Muscle of arm (tissue), 12 donors: Measurements from ENCODE around the gene SNX6. TPM values are rescaled to one million over a fixed set of nuclear protein-coding genes. Genes with fewer than 3 reads are reported as not detected.
"Not testable (repeated sequence)": the region's sequence is repeated elsewhere in the genome, so short reads cannot be mapped to it uniquely, and the experiment has no call there.

ENCODE experiments used
- DNase-seq: peaks from one replicate; pipeline ENCODE4 v3.0.0-alpha.2; 2013
- polyA plus RNA-seq, 12 donors: library from polyadenylated mRNA; unstranded; fragments of 120-200 nt; gene quantifications; one replicate each; pipeline ENCODE4 v1.2.1, GENCODE V29; 2013; ENCODE audit not compliant: insufficient read length in 12 of 12

Gene SNX6
- polyA plus RNA-seq, 12 donors: 67.1 to 99.1 (median 79.9) TPM; not detected in 1

DNA sequence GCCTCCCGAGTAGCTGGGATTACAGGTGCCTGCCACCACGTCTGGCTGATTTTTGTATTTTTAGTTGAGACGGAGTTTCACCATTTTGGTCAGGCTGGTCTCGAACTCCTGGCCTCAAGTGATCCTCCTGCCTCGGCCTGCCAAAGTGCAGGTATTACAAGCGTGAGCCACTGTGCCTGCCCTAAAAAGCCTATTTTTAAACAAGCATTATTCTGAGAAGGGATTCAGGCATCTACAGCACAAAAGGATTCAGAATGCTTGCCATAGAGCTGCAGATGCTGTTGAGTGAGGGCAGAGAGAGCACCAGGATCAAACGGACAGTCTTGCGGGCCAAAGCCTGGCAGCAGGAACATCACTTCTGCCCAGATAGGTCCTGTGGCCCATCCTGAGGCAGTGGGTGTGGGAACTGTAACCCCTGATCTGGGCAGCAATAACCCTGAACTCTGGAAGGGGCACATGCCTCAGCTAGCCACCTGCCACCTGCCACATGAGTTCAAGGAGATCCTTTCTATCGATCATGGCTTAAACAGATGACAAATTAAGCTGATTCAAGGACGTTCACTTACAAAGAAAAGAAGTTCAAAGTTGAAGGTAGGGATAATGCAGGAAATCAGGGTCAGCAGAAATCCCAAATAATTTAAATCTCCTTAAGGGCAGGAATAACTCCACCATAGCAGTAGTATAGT is 16.8 kb upstream of the SNX6 start:
- no peak for DNase-seq

DNA sequence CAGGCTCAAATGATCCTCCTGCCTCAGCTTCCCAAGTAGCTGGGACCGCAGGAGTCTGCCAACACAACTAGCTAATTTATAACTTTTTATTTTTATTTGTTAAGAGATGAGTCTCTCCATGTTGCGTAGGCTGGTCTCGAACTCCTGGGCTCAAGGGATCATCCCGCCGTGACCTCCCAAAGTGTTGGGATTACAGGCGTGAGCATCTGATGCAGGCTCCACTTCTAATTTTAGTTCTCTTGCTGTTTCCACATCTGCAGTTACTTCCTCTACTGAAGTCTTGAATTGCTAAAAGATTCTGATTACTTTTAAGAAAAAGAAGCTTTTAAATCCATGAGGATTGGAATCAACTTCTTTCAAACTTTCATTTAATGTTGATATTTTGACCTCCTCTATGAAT is 13.4 kb upstream of the SNX6 start:
- DNase-seq: no peak

- no peak for DNase-seq
Observed at GRCh38 chr14:34642595-34642994, 12.6 kb upstream of the SNX6 start.

- DNase-seq: peak; percentile 8
Observed at GRCh38 chr14:34640826-34641225, 10.9 kb upstream of the SNX6 start.

- DNase-seq: not testable (repeated sequence)
Observed at GRCh38 chr14:34634360-34634771, 4.4 kb upstream of the SNX6 start.

DNA sequence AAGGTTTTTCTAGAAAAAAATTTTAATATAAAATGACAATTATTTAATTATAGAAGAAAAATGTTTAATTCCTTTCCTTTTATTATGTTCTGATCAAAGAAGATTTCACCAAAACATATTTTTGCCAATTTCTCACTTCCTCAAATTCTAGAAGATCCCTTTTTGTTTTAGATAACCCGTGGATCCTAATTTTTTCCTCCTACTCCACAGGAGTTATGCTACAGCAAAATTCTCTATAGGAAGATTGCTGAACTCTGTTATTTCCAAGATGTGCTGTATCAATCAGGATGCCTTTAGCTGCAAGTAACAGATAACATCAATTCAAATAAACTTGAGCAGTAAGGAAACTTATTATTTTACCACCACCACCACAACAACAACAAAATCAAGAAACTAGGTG is 3.8 kb upstream of the SNX6 start:
- no peak for DNase-seq

DNA sequence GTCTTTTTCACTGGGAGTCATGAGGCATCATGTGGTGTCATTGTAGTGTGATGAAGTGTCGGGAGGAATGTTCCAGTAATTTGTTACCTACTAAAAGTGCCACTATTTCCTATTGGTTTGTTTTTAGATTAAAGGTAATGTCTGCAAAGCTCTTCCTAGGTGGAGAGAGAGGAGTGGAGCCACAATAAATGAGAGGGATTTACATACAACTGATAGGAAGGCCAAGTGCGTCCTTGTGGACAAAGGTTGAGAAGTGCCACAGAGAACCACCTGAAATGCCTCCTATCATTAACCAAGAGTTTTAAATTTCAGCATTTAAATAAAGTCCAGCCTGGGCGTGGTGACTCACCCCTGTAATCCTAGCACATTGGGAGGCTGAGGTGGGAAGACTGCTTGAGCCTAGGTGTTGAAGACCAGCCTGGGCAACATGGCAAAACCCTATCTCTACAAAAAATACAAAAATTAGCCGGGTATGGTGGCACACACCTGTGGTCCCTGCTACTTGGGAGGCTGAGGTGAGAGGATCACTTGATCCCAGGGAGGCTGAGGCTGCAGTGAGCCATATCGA is 2.5 kb upstream of the SNX6 start:
- no peak for DNase-seq

DNA sequence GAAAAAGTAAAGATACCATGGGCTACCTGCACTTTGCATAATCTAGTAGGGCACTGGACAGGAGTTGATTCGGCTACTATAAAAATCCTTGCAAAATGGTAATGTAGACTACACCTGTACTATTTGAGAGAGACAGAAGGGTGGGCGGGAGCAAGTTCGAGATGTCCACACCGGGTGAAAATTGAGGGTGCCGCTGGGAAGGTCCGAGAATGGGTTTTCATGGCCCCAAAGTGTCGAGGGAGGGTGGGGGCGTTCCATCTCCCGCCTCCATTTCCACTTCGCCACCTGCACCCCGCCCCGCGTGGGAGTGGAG is 648 bp downstream of the SNX6 start:
- no peak for DNase-seq

GRCh38 chr14:34628681-34629135 is 1.2 kb downstream of the SNX6 start:
- DNase-seq: peak; percentile 21

DNA sequence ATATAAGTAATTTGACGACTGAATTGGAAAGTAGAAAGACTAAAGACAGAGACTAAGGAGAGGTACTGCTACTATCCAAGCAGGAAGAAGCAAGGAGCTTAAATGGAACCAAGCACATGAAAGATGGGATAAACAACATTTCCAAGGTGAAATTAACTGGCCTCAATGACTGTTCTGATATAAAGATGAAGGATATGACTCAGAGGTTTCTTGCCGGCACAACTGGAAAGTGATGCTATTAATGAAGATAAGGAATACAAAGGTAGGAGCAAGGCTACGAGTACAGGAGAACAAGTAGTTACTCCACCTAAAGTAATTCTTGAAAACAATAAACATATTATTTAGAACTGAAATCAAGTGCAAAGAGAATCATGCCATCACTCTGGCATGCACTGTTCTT is 6.4 kb downstream of the SNX6 start:
- no peak for DNase-seq

DNA sequence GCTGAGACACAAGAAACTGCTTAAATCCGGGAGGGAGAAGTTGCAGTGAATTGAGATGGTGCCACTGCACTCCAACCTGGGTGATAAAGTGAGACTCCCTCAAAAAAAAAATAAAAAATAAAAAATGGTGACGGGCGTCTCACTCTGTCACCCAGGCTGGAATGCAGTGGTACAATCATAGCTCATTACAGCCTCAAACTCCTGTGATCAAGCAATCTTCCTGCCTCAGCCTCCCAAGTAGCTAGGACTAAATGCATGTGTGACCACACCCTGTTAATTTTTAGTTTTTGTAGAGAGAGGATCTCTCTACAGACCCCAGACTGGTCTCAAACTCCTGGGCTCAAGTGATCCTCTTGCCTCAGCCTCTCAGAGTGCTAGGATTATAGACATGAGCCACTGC is 9.1 kb downstream of the SNX6 start:
- DNase-seq: no peak

DNA sequence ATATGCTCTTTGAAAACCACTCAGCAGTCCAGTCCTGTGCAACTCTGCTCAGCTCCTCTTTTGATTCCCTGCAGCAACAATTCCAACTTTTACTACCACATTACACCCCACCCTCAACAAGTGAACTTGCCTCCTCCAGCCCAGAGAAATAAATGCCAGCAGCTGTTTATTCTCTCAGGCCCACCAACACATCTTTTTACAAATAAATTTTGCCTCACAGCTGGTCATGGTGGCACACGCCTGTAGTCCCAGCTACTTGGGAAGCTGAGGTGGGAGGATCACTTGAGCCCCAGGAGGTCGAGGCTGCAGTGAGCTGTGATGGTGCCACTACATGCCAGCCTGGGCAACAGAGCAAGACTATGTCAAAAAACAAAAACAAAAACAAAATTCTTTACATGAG is 9.8 kb downstream of the SNX6 start:
- DNase-seq: no peak

- DNase-seq: no peak
Observed at GRCh38 chr14:34619471-34619870, 10.5 kb downstream of the SNX6 start.

GRCh38 chr14:34616360-34616759 is 13.6 kb downstream of the SNX6 start:
- no peak for DNase-seq

DNA sequence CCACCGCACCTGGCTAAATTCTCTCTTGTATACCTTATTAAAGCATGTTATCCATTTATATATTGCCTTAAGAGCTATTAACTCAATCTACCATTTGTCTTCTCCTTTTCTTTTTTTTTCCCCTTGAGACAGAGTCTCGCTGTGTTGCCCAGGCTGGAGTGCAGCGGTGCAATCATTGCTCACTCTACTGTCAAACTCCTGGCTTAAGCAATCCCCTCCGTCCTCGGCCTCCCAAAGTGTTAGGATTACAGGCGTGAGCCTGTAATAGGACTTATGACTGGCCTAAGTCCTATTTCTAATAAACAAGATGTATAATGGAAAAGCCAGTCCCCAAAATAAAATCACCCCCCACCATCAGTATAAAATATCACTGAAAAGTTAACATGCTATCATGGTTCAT is 14.4 kb downstream of the SNX6 start:
- DNase-seq: no peak

DNA sequence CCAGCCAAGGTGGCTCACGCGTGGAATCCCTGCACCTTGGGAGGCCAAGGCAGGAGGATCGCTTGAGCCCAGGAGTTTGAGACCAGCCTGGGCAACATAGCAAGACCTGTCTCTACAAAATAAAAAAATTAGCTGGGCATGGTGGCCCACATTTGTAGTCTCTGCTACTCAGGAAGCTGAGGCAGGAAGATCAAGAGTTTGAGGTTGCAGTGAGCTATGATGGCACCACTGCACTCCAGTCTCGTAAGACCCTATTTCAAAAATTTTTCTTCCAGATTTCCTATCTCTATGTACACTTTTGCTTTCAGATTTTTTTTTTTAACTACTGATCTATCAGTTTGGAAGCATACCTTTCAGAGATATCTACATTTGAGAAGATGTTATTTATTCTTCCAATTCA is 15.3 kb downstream of the SNX6 start:
- DNase-seq: no peak

- no peak for DNase-seq
Observed at GRCh38 chr14:34610101-34610500, 19.8 kb downstream of the SNX6 start.

DNA sequence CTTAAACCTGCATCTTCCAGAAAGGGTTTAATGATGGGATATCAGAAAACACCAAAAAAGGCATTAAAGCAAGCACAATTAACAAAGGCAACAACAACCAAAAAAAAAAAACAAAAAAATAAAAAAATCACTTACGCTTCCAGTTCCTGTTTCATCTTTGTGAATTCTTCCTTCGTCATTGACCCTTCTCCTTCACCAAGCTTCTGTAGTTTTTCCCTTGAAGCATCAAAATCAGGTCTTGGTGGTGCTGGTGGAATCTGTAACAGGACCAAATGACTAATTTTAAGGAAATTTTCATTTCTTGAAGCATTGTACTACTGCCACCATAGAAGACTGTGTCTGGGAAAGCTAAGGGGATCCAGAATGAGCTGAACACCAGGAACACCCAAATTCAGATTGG is 24.5 kb downstream of the SNX6 start:
- no peak for DNase-seq

GRCh38 chr14:34604995-34605394 is 25.0 kb downstream of the SNX6 start:
- DNase-seq: no peak

DNA sequence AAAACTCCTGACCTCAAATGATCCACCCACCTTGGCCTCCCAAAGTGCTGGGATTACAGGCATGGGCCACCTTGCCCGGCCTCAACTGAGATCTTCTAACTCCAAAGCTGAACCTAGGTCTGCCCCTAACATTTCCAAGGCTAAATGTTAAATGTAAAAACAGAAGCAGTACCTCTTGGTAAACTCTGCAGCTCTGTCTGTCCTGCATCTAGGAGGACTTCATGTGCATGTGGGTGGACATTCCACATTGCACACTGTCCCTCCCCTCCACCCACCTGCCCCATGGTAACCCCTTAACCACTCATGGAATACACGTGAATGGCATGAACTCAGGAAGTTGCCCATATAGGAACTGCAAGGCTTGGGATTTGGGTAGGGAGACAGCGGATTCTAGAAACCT is 33.1 kb downstream of the SNX6 start:
- DNase-seq: no peak

DNA sequence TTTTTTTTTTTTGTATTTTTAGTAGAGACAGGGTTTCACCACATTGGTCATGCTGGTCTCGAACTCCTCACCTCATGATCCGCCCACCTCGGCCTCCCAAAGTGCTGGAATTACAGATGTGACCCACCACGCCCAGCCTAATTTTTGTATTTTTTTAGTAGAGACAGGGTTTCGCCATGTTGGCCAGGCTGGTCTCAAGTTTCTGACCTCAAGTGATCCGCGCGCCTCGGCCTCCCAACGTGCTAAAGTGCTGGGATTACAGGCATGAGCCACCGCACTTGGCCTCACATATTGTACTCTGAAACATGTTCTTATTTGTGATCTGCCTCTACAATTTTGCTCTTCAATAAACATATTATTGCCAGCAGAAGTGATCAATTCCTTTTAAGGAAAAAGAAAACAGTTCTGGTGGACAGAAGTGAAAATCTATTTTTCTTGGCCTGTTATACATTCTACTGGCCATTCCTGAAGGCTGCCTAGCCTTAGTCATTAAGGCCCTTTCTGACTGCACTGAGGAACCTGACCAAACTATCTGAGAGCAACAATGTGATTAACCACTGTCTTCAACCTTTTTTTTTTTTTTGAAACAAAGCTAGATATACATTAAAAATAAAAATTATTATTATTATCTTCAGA is 36.1 kb downstream of the SNX6 start:
- DNase-seq: no peak

DNA sequence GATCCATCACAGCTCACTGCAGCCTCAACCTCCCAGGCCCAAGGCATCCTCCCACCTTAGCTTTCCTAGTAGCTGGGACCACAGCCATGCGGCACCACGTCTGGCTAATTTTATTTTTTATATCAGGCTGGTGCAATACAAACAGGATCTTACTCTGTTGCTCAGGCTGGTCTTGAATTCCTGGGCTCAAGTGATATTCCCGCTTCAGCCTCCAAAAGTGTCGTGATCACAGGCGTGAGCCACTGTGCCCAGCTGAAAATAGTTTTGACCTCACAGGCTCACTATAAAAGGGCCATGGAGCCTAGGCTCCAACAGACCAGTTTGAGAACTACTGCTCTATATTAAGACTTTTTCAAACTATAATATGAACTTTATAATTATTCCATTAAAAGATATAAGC is 37.3 kb downstream of the SNX6 start:
- DNase-seq: no peak

DNA sequence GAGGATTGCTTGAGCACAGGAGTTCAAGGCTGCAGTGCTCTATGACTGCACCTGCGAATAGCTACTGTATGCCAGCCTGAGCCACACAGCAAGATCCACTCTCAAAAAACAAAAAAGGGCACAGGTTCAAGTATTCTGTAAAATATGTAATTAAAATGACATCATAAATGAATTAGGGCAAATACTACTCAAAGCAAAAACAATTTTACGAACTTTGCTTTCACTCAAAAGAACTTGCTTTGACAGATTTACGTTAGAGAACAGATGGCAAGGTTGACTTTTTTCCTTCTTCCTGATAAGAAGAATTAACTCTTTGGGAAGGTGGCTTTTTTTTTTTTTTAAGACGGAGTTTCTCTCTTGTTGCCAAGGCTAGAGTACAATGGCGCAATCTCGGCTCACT is 46.4 kb downstream of the SNX6 start:
- no peak for DNase-seq
